ENCODE measurements around the gene HIP1R. TPM values are rescaled to one million over a fixed set of nuclear protein-coding genes. Genes with fewer than 3 reads are reported as not detected.

HIP1R gene
- total and polyA plus RNA-seq, 2 of the 13 experiments (the other 11 are each of a cell fraction or from before 2014, with no cell fraction given), result 18.4 to 25.5 TPM

GRCh38 chr12:122785503-122785902 is 49.8 kb upstream of the HIP1R start:
- 21% methylated on average over 7 of the region's 7 CpGs for WGBS (ENCODE audit: low lambda C conversion rate)
- Histone ChIP-seq H3K4me2 (ENCODE audit: low read depth, low read length) (no peak overlapping the region), H3K27me3 (ENCODE audit: control insufficient read depth in 1 of 2, insufficient read depth in 2 of 2, low read length in 2 of 2) (peaks cover 0 to 2% of the 10 kb centered on the region in 2 experiments; a peak in 2 of 5 replicates), H3K27ac (ENCODE audit: extremely low read length, insufficient read depth, low read length) (no peak overlapping the region), H2AFZ (ENCODE audit: low read length) (no peak overlapping the region), H3K4me3 (replicated peaks in 1 of 3; ENCODE audit: insufficient read depth in 1 of 3, low read depth in 2 of 3, low read length in 3 of 3) (no peak overlapping the region), H3K4me1 (ENCODE audit: insufficient read depth, low read length) (no peaks in the 10 kb centered on the region), H4K20me1 (ENCODE audit: insufficient read depth, low read length) (no peaks in the 10 kb centered on the region), H3K79me2 (ENCODE audit: insufficient read depth, low read length) (no peaks in the 10 kb centered on the region), H3K9ac (ENCODE audit: insufficient read depth, low read depth, low read length) (no peak overlapping the region), H3K36me3 (replicated peaks in 1 of 2; ENCODE audit: control insufficient read depth in 1 of 2, insufficient read depth in 2 of 2, low read length in 2 of 2) (no peaks in the 10 kb centered on the region), H3K9me3 (ENCODE audit: low read length) (no peaks in the 10 kb centered on the region)
- intact Hi-C loops (cut with micrococcal nuclease; ENCODE audit: unreplicated experiment), result no loop called here
- DNase-seq (ENCODE audit: low spot score), result no peak
- in situ Hi-C loops (cut with HindIII; ENCODE audit: extremely low pct_ligation_motif_present, low pct_unique_long_range_greater_than_20kb), result no loop called here
- no TSS peak for BruUV-seq (replicated peaks)
- no peak for FAIRE-seq
- TF ChIP-seq ZNF143 (CRISPR knock-in tag; IDR thresholded peaks at IDR 0.05) (no peak), KLF9 (CRISPR knock-in tag; IDR thresholded peaks at IDR 0.05; ENCODE audit: low read depth) (no peak), ZNF318 (CRISPR knock-in tag; IDR thresholded peaks at IDR 0.05) (no peak), MXI1 (IDR thresholded peaks at IDR 0.05; ENCODE audit: borderline replicate concordance, low read depth, low read length) (no peak), DPF2 (CRISPR knock-in tag; IDR thresholded peaks at IDR 0.05; ENCODE audit: borderline replicate concordance, low read depth) (no peak), ZNF160 (CRISPR knock-in tag; IDR thresholded peaks at IDR 0.05) (no peak), ZKSCAN5 (CRISPR knock-in tag; IDR thresholded peaks at IDR 0.05) (no peak), IKZF4 (CRISPR knock-in tag; IDR thresholded peaks at IDR 0.05; ENCODE audit: borderline replicate concordance, low read depth, not compliant biosample characterization) (no peak)
- TF ChIP-seq, protein P1, sequence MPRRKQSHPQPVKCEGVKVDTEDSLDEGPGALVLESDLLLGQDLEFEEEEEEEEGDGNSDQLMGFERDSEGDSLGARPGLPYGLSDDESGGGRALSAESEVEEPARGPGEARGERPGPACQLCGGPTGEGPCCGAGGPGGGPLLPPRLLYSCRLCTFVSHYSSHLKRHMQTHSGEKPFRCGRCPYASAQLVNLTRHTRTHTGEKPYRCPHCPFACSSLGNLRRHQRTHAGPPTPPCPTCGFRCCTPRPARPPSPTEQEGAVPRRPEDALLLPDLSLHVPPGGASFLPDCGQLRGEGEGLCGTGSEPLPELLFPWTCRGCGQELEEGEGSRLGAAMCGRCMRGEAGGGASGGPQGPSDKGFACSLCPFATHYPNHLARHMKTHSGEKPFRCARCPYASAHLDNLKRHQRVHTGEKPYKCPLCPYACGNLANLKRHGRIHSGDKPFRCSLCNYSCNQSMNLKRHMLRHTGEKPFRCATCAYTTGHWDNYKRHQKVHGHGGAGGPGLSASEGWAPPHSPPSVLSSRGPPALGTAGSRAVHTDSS (CRISPR knock-in tag; conservative IDR thresholded peaks at IDR 0.05), result no peak
- TF ChIP-seq, protein P2, sequence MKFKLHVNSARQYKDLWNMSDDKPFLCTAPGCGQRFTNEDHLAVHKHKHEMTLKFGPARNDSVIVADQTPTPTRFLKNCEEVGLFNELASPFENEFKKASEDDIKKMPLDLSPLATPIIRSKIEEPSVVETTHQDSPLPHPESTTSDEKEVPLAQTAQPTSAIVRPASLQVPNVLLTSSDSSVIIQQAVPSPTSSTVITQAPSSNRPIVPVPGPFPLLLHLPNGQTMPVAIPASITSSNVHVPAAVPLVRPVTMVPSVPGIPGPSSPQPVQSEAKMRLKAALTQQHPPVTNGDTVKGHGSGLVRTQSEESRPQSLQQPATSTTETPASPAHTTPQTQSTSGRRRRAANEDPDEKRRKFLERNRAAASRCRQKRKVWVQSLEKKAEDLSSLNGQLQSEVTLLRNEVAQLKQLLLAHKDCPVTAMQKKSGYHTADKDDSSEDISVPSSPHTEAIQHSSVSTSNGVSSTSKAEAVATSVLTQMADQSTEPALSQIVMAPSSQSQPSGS (CRISPR knock-in tag; IDR thresholded peaks at IDR 0.05), result no peak
- CTCF ChIA-PET (ENCODE audit: low intra/inter-chr PET ratio, low total read pairs), result no interaction called here
- no peak for ATAC-seq
- POLR2A ChIA-PET, result no interaction called here

All from HepG2 (cell line).